Stimulated activated naive CD4-positive, alpha-beta T cell treated with Interleukin-2 at 50 U/mL for 16 hours (primary cell): ENCODE measurements around the gene INPP4A.

Experiments
- DNase-seq: peaks from one replicate; lab custom pipeline; 2025; lab: John Stamatoyannopoulos, UW

Gene INPP4A

DNA sequence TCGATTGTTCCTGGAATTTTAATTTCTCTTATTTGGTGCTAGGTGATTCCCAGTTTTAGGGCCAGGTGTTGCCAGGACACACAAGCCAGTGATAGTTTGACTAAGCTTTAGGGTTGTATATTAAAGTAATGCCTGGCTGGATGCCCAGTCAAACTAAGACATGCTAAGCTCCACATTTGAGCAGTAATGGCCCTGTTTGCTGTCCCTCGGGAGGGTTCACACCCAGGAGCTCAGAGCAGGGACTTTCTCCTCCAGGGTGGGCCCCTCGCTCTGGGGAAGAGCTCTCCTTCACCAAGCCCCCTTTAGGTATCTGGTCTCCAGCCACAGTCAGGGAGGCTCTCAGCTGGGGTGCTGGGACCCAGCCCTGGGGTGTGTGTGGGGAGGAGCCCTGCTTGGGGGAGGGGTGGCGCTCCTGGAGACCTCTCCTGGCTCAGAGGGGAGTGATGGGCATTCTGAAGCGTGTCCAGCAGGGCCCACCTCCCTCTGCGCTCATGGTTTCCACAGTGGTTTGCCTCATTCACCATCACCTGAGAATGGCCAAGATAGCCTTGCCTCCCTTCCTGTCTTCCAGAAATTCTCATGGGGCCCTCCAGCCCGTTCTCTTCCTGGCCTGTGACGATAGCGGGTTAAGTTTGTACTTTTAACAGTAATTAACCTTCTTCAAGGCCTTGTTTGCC lies 31.7 kb downstream of the INPP4A start:
- no peak for DNase-seq

DNA sequence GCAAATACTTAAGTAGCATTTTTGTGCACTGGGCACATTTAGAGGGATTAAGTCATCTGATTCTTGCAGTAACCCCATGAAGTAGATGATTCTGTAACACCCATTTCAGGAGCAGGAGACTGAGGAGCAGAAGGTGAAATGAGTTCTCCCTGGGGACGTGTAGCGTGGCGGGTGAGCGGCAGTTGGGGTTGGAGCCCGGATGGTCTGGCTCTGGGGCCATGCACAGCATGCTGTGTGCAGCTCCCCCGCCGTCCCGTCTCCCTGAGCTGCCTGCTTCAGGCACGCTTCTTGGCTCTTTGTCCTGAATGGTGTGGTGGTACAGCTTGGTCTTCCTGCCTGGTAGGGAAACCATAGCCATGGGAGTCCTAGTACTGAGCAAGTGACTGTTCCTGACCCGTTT lies 32.4 kb downstream of the INPP4A start:
- no peak for DNase-seq

- DNase-seq, result no peak
These were observed 32.8 kb downstream of the INPP4A start for GRCh38 chr2:98477506-98477905.

DNA sequence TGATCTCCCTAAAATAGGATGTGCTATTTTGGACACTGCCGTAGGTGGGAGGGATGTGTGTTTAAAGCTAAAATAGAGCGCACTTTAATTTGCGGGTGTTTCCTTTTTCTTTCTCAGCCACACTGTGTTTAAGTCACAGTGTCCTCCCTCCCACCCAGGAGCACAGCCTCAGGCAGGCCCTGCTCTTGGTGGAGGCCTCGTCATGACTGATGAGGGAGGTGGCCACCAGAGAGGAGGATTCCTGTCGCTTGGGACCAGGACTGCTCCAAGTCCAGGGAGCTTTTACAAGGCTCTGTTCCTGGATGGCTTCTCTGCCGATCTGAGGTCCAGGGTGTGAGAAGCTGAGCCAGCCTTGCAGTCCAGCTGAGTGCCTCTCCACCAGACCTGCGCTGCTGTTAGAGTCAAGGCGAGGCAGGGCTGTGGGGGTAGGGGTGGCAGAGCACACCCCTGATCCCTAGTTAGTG lies 33.5 kb downstream of the INPP4A start:
- DNase-seq, result no peak

DNA sequence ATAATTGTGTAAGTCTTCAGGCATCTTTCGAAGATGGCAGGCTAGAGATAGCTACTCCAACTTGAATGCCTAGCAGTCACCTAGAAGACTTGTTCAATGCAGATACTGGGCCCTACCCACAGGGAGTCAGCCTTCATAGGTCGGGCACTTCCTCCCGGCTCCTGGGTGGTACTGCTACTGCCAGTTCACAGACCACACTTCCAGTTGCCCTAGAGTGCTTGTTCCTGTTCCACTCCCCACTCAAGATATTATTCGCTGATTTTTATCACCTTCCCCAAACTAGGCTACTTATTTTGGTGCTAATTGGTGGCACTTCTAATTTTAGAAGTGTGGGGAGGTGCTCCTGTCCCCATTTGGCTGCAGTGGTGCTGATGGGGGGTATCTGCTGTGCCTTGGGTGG lies 34.2 kb downstream of the INPP4A start:
- DNase-seq, result no peak

- DNase-seq, result no peak
These were observed 34.7 kb downstream of the INPP4A start for GRCh38 chr2:98479371-98479770.

DNA sequence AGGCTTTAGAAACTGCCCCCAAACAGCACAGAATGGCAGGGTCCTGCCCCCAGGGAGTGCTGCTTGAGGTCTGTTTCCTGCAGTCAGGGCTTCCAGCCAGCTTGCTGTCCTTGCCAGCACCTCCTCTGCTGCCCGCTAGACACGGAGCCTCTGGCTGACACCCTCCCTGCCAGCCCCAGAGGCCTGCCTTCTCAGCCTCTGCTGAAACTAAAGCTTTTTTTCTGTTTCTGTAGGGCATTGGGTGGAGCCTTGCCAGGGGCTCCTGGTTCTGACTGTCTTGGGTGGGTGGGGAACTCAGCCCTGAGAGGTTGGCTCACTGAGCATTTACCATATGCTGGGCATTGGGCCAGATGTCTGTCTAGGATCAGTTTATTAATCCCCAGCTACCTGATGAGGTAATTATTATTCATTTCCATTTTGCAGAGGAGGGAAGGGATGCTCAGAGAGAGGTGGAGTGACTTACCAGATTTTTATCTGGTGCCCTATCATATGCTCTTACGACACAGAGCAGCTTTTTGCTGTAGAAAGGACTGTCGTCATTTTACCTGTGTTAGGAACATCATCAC lies 35.4 kb downstream of the INPP4A start:
- DNase-seq, result peak; percentile 47

DNA sequence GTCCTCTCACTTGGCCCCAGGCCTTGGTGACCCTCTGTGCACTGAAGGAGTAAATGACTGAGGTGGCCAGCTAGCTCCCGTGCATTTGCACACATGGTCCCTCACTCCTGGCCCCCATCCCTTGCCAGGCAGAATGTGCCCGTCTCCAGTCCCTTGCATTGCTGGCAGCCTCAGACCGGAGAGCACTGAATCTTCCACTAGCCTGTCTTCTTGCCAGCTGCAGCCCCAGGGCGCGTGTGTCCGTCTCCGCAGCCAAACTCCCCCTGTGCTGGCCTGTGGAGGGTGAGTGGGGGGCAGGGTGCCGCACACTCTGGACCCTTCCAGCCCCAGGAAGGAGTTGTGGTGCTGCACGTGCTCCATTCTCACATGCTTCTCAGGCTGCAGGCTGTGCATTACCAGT lies 35.9 kb downstream of the INPP4A start:
- no peak for DNase-seq

DNA sequence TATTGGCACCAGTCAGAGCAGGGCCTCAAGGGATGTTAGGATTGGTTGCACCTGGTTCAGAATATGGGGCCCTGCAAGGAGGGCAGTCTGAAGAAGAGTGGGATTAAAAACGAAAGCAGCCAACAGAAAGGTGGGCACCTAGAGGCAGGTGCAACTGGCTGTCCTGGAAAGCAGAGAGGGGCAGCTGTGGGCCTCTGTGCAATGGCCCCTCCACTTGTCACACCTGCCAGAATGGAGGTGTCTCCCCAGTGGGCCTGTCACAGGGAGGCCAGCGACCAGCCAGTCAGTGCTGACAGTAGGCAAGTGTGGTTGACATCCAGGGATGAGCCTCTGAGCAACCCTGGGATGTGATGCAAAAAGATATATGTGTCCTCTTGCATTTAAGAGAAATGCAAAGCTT lies 37.7 kb downstream of the INPP4A start:
- DNase-seq, result no peak

DNA sequence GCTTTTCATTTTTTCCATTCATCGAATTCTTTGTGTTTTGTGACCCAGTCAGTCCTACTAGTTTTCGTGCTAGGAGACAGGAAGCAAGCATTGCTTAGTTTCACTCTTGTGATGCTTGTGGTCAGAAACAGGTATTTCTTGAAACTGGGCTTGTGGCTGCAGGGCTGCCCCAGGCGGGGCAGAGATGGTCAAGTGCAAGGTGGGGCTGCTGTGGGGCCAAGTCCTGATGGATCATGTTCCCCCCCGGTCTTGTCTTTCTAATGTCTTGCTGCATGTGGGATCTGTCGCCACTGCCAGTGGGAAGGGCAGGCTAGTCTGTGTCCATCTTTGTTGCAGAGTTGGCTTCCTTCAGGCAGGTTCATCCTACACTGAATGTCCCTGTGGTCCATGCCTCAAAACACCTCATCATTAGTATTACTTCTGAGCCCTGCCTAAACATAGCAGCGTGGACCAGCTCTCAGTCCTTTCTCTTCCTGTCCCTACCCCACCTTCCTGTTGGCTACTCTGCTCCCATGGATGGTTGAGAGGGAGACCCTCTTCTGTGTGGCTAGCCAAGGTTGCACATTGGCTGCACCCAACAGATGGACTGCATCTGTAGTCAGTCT lies 38.7 kb downstream of the INPP4A start:
- no peak for DNase-seq

DNA sequence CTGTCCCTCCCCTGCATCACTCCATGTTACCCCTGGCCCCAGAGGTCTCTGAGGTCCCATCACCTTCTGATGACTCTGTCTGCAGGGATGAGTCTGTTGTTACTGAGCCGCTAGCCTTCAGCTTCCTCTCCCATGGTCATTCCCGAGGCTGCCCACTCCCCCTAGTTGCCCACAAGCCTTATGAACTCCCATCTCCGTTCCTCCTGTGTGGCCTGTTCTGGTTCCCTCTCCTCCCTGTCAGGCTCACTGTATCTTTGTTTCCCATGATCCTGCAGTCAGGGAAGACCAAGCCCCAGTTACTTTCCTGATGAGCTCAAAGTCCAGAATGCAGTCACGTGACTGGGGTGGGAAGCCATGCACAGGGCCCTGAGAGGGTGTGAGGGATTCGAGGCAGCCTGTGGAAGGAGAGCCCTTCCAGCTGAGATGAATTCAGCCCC lies 39.5 kb downstream of the INPP4A start:
- no peak for DNase-seq

GRCh38 chr2:98484652-98485452 lies 40.2 kb downstream of the INPP4A start:
- no peak for DNase-seq

GRCh38 chr2:98485453-98485755 lies 40.7 kb downstream of the INPP4A start:
- DNase-seq, result no peak

- DNase-seq, result no peak
These were observed 41.8 kb downstream of the INPP4A start for GRCh38 chr2:98486374-98486981.

DNA sequence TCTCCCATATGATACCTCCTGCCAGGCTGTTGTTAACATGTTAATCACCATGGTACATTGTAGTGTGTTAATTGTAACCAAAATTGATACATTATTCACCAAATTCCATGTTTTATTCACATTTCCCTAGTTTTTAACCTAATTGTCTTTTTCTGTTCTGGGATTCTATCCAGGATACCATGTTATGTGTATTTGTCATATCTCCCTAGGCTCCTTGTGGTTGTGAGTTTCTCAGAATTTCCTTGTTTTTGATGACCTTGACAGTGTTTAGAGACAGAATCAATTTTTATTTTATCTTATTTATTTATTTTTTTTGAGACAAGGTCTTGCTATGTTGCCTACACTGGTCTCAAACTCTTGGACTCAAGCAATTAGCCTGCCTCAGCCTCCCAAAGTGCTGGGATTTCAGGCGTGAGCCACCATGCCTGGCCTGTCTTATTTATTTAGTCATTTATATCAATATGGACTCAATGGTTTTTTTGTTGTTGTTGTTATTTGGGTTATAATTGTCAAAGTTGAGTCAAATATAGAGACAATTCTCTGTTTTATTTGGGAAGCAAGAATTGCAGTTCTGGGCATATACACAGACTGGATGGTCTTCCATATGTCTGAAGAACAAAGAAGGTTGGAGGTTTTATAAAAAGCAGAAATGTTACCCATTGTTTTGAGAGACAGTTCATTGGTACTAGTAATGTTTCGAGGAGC lies 42.6 kb downstream of the INPP4A start:
- no peak for DNase-seq

- DNase-seq, result no peak
These were observed 43.1 kb downstream of the INPP4A start for GRCh38 chr2:98487806-98488189.

GRCh38 chr2:98488252-98488651 lies 43.6 kb downstream of the INPP4A start:
- DNase-seq, result no peak

DNA sequence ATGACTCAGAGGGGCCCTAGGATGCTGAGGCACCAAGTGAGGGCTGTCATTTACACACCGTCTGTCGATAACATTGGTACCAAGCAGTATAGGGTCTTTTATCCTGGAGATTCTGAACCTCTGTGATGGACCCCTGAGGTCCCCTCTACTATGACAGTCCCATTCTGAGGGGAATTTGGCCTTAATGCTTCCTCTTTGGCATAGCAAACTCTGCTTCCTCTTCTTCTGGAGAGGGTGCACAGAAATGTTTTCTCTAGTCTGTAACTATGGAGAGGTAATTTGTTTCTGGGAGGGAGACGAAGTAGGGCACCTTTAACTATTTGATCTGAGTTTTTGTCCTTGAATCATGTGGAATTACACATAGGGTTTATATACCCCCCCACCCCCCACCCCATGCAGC lies 44.8 kb downstream of the INPP4A start:
- DNase-seq, result no peak

DNA sequence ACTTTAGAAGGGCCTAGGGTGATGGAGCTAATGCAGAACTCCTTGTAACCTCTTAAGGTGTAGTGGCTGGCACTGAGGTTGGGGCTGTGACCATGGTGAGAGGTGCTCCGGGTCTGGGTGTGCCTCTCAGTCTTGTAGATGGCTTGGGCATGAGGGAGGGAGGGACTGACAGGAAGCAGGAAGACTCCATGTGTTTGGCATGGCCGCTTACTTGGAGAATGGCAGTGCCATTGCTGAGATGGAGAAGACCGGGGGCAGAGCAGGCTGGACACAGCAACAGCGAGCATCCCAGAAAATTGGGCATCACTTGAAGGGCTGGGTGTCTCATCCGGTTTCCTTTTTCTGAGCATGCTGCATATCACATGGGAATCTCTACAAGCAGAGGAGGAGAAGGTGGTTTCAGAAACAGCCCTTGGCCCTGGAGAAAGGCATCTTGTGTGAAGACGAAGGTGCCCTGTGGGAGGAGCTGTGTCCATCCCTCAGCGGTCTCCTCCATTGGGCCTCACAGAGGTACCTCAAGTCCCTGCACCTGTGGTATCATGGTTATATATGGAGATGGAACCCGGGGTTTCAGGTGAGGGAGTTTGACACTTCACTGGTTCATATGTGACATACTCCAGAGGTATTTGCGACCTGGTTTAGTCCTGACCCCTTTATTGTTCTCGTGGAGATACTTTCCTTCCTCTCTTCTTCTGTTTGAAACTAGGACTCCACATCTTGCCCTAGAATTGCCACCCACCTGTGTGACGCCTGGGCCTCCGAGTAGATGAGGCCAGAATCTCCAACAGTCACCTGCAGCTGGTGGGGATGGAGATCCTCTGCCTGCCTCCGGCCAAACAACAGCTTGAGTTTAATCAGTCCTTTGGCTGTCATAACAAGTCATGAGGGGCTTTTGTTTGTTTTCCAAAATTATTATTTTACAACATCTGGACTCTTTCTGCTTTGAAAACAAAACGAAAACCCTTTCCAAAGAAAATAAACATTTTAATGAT lies 45.6 kb downstream of the INPP4A start:
- DNase-seq, result no peak

DNA sequence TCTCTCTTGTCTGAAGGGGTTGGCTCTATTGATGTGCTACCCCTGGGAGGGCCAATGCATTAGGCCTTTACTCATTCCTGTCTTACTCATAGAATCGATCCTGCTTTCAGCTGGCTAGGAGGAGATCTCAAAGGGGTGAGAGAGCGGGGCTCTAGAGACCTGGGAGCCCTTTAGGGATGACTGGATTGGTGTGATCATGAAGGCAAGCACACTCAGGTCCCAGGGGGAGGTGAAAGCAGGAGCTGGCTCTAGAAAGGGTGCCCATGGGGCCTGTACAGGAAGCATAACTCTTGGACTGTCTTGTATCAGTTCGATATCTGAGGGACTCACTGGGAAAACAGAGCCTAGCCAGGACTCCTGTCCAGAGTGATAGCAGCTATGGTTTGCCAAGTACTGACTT lies 47.8 kb downstream of the INPP4A start:
- DNase-seq, result no peak

GRCh38 chr2:98494699-98495098 lies 50.0 kb downstream of the INPP4A start:
- DNase-seq, result no peak
